Testis (tissue), 3 donors: ENCODE data around the gene TMEM100. TPM values are rescaled to one million over a fixed set of nuclear protein-coding genes. Genes with fewer than 3 reads are reported as not detected.
A peak's percentile ranks its signal among the peaks of the same experiment; 100 is the strongest.

Source experiments
- DNase-seq: peaks from one replicate; pipeline ENCODE4 v3.0.0-alpha.2; 2019
- H3K27ac ChIP-seq, 2 donors: fragments of 200-600 bp; sonication (generic); one replicate each; pipeline ENCODE4 v1.5.1; 2019
- H3K27me3 ChIP-seq: fragments of 200-600 bp; sonication (generic); one replicate; pipeline ENCODE4 v1.5.1; 2019
- H3K36me3 ChIP-seq: fragments of 200-600 bp; sonication (generic); one replicate; pipeline ENCODE4 v1.5.1; 2017; ENCODE audit warnings: low read depth; ENCODE audit errors: missing control alignments
- H3K4me1 ChIP-seq: fragments of 200-600 bp; sonication (generic); one replicate; pipeline ENCODE4 v1.5.1; 2019
- H3K4me3 ChIP-seq, 2 donors: fragments of 200-600 bp; sonication (generic); one replicate each; pipeline ENCODE4 v1.5.1; 2017 to 2019
- H3K9me3 ChIP-seq: fragments of 200-600 bp; sonication (generic); one replicate; pipeline ENCODE4 v1.5.1; 2017
- POLR2A ChIP-seq: fragments of 450-650 bp; IDR thresholded peaks from one replicate; pipeline ENCODE4 v1.6.1; 2017; ENCODE audit warnings: antibody characterized with exemption, mild to moderate bottlenecking, moderate library complexity
- WGBS, 2 donors: methylation state at CpG; one replicate each; pipeline ENCODE4 v1.1.5; 2018; 5-methylcytosine and 5-hydroxymethylcytosine counted together
- intact Hi-C: fragments of 100-400 bp; cut with DNase I; formaldehyde crosslinking; loops from one replicate; pipeline ENCODE4 v1.15.1; 2023; ENCODE audit warnings: low total_unique reads
- polyA plus RNA-seq: library from polyadenylated mRNA; stranded (reverse); fragments of 350-450 nt; fragmentation: Illumina TruSeq; extraction: RNeasy Lipid Tissue Mini Kit (QIAGEN cat#74804); gene quantifications from one replicate; pipeline ENCODE4 v1.2.3, GENCODE V29; 2014; ENCODE audit warnings: low read depth, low replicate concordance; ENCODE audit not compliant: insufficient read depth
- total RNA-seq, 2 donors: library from RNA; depleted of rRNA; stranded (reverse); fragments of >200 nt; gene quantifications; one replicate each; pipeline ENCODE4 v1.2.3, GENCODE V29; 2016
- TF ChIP-seq, protein P1 (sequence below), 3 experiments: fragments of 450-650 bp in 2 of 3; fragments of 200-600 bp in 1 of 3; sonication (generic) in 1 of 3; IDR thresholded peaks; one replicate each; pipeline ENCODE4 v1.5.1; 2016 to 2019; ENCODE audit warnings: antibody characterized with exemption in 3 of 3, mild to moderate bottlenecking in 2 of 3, moderate library complexity in 1 of 3

TMEM100 gene
- total and polyA plus RNA-seq, 3 donors from 2014 or later = 3.1 to 5.8 (median 4.4) TPM

DNA sequence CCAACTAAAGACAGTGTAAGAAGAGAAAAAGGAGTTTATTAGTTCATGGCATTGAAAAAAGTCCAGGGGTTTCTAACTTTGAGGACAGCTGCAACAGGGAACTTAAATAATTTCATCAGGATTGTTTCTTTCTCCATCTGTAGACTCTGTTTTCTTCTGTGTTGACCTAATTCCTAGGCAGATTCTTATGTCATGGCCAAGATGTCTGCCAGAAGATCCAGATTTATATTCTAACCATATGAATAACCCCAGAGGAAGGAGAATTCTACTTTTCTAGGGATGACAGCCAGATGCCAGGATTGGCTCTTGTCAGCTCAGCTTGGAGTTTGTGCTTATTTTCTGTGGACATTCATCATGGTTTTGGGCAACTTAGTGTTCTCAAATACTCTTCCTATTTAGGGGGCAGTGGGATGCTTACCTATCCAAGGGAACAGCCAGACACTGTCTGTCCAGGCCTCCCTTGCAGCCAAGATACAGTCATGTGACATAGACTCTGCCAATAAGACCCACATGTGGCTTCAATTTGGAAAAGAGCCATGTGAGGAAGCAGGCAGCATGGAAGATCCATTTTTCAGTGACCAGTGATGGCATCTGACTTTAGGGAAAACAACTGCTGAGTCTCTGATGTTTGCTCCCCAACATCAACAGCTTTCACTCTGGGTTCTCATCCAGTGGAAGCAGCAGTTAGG is 46.4 kb upstream of the TMEM100 start:
- TF ChIP-seq, protein P1, sequence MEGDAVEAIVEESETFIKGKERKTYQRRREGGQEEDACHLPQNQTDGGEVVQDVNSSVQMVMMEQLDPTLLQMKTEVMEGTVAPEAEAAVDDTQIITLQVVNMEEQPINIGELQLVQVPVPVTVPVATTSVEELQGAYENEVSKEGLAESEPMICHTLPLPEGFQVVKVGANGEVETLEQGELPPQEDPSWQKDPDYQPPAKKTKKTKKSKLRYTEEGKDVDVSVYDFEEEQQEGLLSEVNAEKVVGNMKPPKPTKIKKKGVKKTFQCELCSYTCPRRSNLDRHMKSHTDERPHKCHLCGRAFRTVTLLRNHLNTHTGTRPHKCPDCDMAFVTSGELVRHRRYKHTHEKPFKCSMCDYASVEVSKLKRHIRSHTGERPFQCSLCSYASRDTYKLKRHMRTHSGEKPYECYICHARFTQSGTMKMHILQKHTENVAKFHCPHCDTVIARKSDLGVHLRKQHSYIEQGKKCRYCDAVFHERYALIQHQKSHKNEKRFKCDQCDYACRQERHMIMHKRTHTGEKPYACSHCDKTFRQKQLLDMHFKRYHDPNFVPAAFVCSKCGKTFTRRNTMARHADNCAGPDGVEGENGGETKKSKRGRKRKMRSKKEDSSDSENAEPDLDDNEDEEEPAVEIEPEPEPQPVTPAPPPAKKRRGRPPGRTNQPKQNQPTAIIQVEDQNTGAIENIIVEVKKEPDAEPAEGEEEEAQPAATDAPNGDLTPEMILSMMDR (IDR thresholded peaks at IDR 0.05) = no peak
- no peak for TF ChIP-seq POLR2A
- H3K4me3 ChIP-seq = no peak overlapping the region
- H3K9me3 ChIP-seq = no peaks in the 10 kb centered on the region
- no peaks in the 10 kb centered on the region for H3K27me3 ChIP-seq
- no peak for DNase-seq
- peaks cover 4% of the 10 kb centered on the region for H3K4me1 ChIP-seq
- H3K27ac ChIP-seq = peak overlapping the region in 1 of 2 donors; percentile 10
- no peaks in the 10 kb centered on the region for H3K36me3 ChIP-seq
- intact Hi-C loops = no loop called here

DNA sequence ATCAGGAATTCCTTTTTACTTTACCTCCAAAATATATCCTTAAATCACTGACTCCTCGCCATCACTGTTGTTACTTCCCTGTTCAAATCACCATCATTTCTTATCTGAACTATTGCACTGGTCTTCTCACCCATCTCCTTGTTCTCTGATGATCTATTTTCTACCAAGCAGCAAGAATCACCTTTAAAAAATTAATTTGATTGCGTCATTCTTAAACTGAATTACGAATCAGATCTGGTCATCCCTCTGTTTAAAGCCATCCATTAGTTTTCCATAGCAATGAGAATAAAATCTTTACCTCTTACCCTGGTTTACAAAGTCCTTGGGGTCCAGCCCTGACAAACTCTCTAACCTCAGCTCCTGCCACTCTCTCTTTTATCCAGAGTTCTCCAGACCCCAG is 42.8 kb upstream of the TMEM100 start:
- no peak for DNase-seq
- 90 to 94% methylated on average over 3 of the region's 3 CpGs for WGBS, 2 donors
- H3K4me3 ChIP-seq = no peak overlapping the region
- TF ChIP-seq POLR2A = no peak
- intact Hi-C loops = no loop called here
- H3K36me3 ChIP-seq = no peaks in the 10 kb centered on the region
- H3K27ac ChIP-seq = no peak overlapping the region
- H3K4me1 ChIP-seq = peaks cover 15% of the 10 kb centered on the region
- H3K9me3 ChIP-seq = no peaks in the 10 kb centered on the region
- H3K27me3 ChIP-seq = no peaks in the 10 kb centered on the region

DNA sequence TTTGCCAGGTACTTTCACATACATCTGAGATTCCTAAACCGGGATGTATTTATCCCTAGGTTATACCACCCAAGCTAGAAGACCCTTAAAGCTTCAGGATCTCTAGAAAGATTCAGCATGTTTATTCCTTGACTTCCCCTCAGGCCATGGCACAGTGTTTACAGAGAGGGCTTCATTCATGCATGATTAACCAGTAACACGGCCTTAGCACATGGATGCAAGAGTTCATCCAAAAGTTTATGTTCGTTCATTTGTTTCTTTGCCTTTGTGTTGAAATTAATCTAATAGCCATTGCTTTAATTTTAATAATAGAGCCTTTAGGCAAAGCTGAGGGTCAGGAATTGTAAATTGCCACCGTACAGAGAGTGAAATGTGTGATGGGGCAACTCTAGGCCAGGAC is 41.9 kb upstream of the TMEM100 start:
- Histone ChIP-seq H3K36me3 (no peaks in the 10 kb centered on the region), H3K27ac (peak overlapping the region in 1 of 2 donors; percentile 79), H3K9me3 (no peaks in the 10 kb centered on the region), H3K4me3 (no peak overlapping the region), H3K27me3 (no peaks in the 10 kb centered on the region), H3K4me1 (peaks cover 18% of the 10 kb centered on the region)
- intact Hi-C loops = no loop called here
- DNase-seq = no peak
- no peak for TF ChIP-seq POLR2A
- TF ChIP-seq, protein P1 (IDR thresholded peaks at IDR 0.05) = no peak
- 94 to 95% methylated on average over 4 of the region's 4 CpGs for WGBS, 2 donors

DNA sequence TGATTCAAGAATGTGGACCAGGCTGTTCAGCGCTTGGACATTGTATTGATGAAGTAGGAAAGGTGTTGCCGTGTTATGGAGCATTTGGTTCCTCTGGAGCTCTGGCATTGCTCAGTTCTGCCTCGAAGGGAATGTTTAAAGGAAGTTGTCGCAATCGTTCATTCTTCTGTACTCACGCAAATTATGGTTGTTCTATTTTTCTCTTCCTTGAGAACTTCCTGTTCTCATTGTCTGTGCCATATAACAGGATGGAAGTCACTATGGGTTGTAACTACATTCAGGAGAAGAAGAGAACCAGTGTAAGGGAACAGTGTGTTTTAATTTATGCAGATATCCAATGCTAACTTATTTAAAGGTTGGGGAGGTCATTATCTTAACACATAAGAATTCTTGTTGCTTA is 41.2 kb upstream of the TMEM100 start:
- no peaks in the 10 kb centered on the region for H3K36me3 ChIP-seq
- no peaks in the 10 kb centered on the region for H3K27me3 ChIP-seq
- peaks cover 26% of the 10 kb centered on the region for H3K4me1 ChIP-seq
- H3K27ac ChIP-seq = peak overlapping the region in 1 of 2 donors; percentile 79
- no peak for TF ChIP-seq POLR2A
- TF ChIP-seq, protein P1 (IDR thresholded peaks at IDR 0.05) = no peak
- 51 to 58% methylated on average over 6 of the region's 6 CpGs for WGBS, 2 donors
- intact Hi-C loops = no loop called here
- DNase-seq = no peak
- no peak overlapping the region for H3K4me3 ChIP-seq
- H3K9me3 ChIP-seq = no peaks in the 10 kb centered on the region

DNA sequence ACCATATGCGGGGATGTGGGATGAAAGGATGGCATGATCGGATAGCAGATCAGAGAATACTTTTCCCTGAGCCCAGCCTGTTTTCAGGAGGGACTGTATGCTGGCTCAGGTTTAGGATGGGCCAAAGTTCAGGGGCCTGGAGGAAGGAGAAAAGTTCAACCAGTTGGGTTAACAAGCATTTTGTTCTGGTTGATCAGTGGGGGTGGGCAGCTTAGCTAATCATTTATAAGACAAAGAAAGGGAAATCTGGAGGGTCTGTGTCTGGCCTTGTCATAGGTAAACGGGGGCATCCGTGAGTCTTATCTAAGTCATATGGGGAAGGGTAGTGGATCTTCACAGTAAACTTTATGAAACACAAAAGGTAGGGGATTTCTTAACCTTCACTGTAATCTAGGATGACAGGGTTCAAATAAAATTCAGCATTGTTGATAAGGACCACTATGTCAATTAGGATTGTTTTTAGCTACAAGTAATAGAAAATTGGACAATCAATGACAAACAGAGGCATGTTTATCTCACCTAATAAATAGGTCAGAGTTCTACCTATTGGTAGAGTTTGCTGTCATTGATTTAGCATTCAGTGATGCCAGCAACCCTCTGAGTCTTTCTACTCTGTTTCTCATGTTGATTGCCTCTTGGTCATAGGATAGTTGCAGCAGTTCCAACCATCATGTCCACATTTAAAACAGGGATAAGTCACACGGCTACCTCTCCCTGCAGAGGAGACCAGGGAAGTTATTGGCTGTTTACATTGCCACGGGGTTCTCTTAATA is 39.6 kb upstream of the TMEM100 start:
- Histone ChIP-seq H3K4me3 (no peak overlapping the region), H3K4me1 (peaks cover 40% of the 10 kb centered on the region), H3K36me3 (no peaks in the 10 kb centered on the region), H3K9me3 (no peaks in the 10 kb centered on the region), H3K27ac (peak overlapping the region in 1 of 2 donors; percentile 88), H3K27me3 (no peaks in the 10 kb centered on the region)
- intact Hi-C loops = no loop called here
- DNase-seq = no peak
- WGBS, 2 donors = 76 to 79% methylated on average over 6 of the region's 6 CpGs
- no peak for TF ChIP-seq POLR2A
- TF ChIP-seq, protein P1 (IDR thresholded peaks at IDR 0.05) = no peak
